GM12892 (cell line): Measurements from ENCODE around the gene TUBB1.

ENCODE experiments used
- POLR2A ChIP-seq: IDR thresholded peaks from 2 replicates; pipeline ENCODE4 v1.6.1; 2011; ENCODE audit warnings: low read depth, low read length, control low read depth
- POLR2AphosphoS5 ChIP-seq: IDR thresholded peaks from 2 replicates; pipeline ENCODE4 v1.6.1; 2011; ENCODE audit warnings: low read depth, low read length, control low read depth
- TAF1 ChIP-seq: IDR thresholded peaks from 2 replicates; pipeline ENCODE4 v1.6.1; 2011; ENCODE audit warnings: low read depth, mild to moderate bottlenecking, control low read depth, low read length, borderline replicate concordance

DNA sequence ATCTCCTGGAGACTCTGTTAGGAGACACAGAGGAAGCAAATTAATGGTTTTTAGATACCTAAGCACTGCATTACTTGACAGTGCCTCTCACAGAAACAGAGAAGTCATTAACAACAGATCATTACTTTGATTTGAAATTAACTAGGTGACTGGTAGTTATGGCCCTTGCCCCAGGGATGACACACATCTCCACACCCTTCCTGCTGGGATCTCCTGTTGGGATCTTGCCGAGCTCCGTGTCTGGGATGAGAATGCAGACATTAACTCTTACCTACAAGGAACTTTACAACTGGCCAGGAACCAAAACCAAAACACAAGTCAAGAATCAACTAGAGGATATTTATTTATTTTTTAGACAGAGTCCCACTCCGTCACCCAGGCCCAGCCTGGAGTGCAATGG is 25.6 kb downstream of the TUBB1 start:
- TF ChIP-seq TAF1 (no peak), POLR2A (no peak), POLR2AphosphoS5 (no peak)
